Panc1 (cell line): ENCODE data around the gene VAMP5. TPM values are rescaled to one million over a fixed set of nuclear protein-coding genes. Genes with fewer than 3 reads are reported as not detected.

Experiments
- ATAC-seq: fragments of 200-7000 bp; cut with Tn5 transposase; 2 replicates; pipeline ENCODE4 v1.9.1; 2020; ENCODE audit warnings: mild to moderate bottlenecking, moderate library complexity
- BruUV-seq: library from RNA; stranded (reverse); fragments of 400-500 nt; replicated peaks from 2 replicates; lab custom pipeline; 2021; lab: Mats Ljungman, UMichigan
- CTCF ChIA-PET: fragments of 300-600 bp; sonication (Branson Sonifier 250); formaldehyde crosslinking; loops from one replicate; lab custom pipeline; 2022; ENCODE audit warnings: antibody characterized with exemption; lab: Charles Lee
- POLR2A ChIA-PET: fragments of 300-600 bp; sonication (Branson Sonifier 250); formaldehyde crosslinking; loops from one replicate; lab custom pipeline; 2022; ENCODE audit warnings: antibody characterized with exemption; lab: Charles Lee
- DNase-seq: peaks from one replicate; pipeline ENCODE4 v3.0.0-alpha.2; 2010; ENCODE audit warnings: low read depth, low spot score
- H3K27ac ChIP-seq: 2 replicates; pipeline ENCODE4 v1.5.1; 2011; ENCODE audit warnings: mild to moderate bottlenecking, low read length, inconsistent platforms
- H3K27me3 ChIP-seq: fragments of 200-500 bp; sonication (Bioruptor generic); 2 replicates; pipeline ENCODE4 v1.6.0; 2014; ENCODE audit warnings: low read length, inconsistent platforms; ENCODE audit not compliant: control insufficient read depth, insufficient read depth
- H3K36me3 ChIP-seq: fragments of 200-500 bp; sonication (Bioruptor generic); 2 replicates; pipeline ENCODE4 v1.5.1; 2014; ENCODE audit warnings: inconsistent platforms, mild to moderate bottlenecking, low read length, moderate library complexity; ENCODE audit not compliant: control insufficient read depth, insufficient read depth
- H3K4me1 ChIP-seq: 2 replicates; pipeline ENCODE4 v1.5.1; 2011; ENCODE audit warnings: inconsistent platforms, mild to moderate bottlenecking, low read length, moderate library complexity; ENCODE audit not compliant: control insufficient read depth, insufficient read depth
- H3K4me3 ChIP-seq, 2 experiments: 2 replicates each; pipeline ENCODE4 v1.5.1; 2011 to 2012; ENCODE audit warnings: low read depth in 2 of 2, low read length in 2 of 2, mild to moderate bottlenecking in 2 of 2, inconsistent platforms in 1 of 2, moderate library complexity in 1 of 2
- H3K9me3 ChIP-seq: fragments of 200-500 bp; sonication (Bioruptor generic); 2 replicates; pipeline ENCODE4 v1.5.1; 2014; ENCODE audit warnings: low read depth, mild to moderate bottlenecking, inconsistent platforms, low read length, moderate library complexity; ENCODE audit not compliant: control insufficient read depth, insufficient read depth
- CTCF ChIP-seq: fragments of 450-650 bp; IDR thresholded peaks from 2 replicates; pipeline ENCODE4 v1.5.1; 2017; ENCODE audit warnings: mild to moderate bottlenecking
- POLR2AphosphoS5 ChIP-seq: IDR thresholded peaks from 2 replicates; pipeline ENCODE4 v1.6.1; 2012; ENCODE audit warnings: mild to moderate bottlenecking, low read depth, low read length, moderate library complexity
- SIN3A ChIP-seq: IDR thresholded peaks from 2 replicates; pipeline ENCODE4 v1.6.1; 2012; ENCODE audit warnings: low read depth, mild to moderate bottlenecking, low read length, moderate library complexity, borderline replicate concordance; ENCODE audit not compliant: insufficient read depth
- TCF7L2 ChIP-seq: IDR thresholded peaks from 2 replicates; pipeline ENCODE4 v1.6.1; 2011; ENCODE audit warnings: mild to moderate bottlenecking, low read depth, low read length, inconsistent platforms
- in situ Hi-C: cut with HindIII; loops from 2 replicates; pipeline ENCODE4 v1.10.0; 2016; ENCODE audit warnings: low sequenced_read_pairs, low pct_unique_long_range_greater_than_20kb
- intact Hi-C: fragments of 100-400 bp; cut with micrococcal nuclease; formaldehyde crosslinking; loops from one replicate; pipeline ENCODE4 v1.10.0; 2022; ENCODE audit not compliant: unreplicated experiment
- total RNA-seq: library from RNA; stranded (reverse); gene quantifications from one replicate; pipeline ENCODE4 v1.2.1, GENCODE V29; 2021; ENCODE audit not compliant: unreplicated experiment
- TF ChIP-seq, protein P1 (sequence below), 2 experiments: IDR thresholded peaks; 2 replicates each; pipeline ENCODE4 v1.6.1; 2011 to 2012; ENCODE audit warnings: low read depth in 2 of 2, control low read depth in 1 of 2, low read length in 1 of 2, mild to moderate bottlenecking in 1 of 2, moderate library complexity in 1 of 2; ENCODE audit not compliant: insufficient read depth in 1 of 2

VAMP5 gene
- total RNA-seq, 1 experiment from 2014 or later: 21.3 TPM

- H3K27ac ChIP-seq: no peak overlapping the region
- DNase-seq: no peak
- ChIA-PET POLR2A (interaction anchor here (0.6 kb wide), 1 partner anchor 25 kb away, joined by 7 read pairs; no protein-coding TSS in a partner anchor), CTCF (no interaction called here)
- intact Hi-C loops: loop anchor here (2.0 kb wide), 1 partner anchor 47 kb away; the partner anchor contains the start of gene GGCX
- BruUV-seq: no TSS peak
- peaks cover 7% of the 10 kb centered on the region; the same call in 1 of the 2 replicates for H3K4me1 ChIP-seq
- peaks cover 6% of the 10 kb centered on the region for H3K36me3 ChIP-seq
- H3K9me3 ChIP-seq: no peaks in the 10 kb centered on the region
- ATAC-seq: no peak
- no peaks in the 10 kb centered on the region for H3K27me3 ChIP-seq
- no peak for TF ChIP-seq POLR2AphosphoS5
- no peak for TF ChIP-seq SIN3A
- TF ChIP-seq, protein P1, sequence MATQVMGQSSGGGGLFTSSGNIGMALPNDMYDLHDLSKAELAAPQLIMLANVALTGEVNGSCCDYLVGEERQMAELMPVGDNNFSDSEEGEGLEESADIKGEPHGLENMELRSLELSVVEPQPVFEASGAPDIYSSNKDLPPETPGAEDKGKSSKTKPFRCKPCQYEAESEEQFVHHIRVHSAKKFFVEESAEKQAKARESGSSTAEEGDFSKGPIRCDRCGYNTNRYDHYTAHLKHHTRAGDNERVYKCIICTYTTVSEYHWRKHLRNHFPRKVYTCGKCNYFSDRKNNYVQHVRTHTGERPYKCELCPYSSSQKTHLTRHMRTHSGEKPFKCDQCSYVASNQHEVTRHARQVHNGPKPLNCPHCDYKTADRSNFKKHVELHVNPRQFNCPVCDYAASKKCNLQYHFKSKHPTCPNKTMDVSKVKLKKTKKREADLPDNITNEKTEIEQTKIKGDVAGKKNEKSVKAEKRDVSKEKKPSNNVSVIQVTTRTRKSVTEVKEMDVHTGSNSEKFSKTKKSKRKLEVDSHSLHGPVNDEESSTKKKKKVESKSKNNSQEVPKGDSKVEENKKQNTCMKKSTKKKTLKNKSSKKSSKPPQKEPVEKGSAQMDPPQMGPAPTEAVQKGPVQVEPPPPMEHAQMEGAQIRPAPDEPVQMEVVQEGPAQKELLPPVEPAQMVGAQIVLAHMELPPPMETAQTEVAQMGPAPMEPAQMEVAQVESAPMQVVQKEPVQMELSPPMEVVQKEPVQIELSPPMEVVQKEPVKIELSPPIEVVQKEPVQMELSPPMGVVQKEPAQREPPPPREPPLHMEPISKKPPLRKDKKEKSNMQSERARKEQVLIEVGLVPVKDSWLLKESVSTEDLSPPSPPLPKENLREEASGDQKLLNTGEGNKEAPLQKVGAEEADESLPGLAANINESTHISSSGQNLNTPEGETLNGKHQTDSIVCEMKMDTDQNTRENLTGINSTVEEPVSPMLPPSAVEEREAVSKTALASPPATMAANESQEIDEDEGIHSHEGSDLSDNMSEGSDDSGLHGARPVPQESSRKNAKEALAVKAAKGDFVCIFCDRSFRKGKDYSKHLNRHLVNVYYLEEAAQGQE (IDR thresholded peaks at IDR 0.05; ENCODE audit: insufficient read depth in 1 of 2, low read depth in 2 of 2, low read length in 1 of 2): no peak
- no peak for TF ChIP-seq TCF7L2
- TF ChIP-seq CTCF: no peak
- no peak overlapping the region for H3K4me3 ChIP-seq
- in situ Hi-C loops: no loop called here
Measured at GRCh38 chr2:85607268-85608215, 23.3 kb downstream of the VAMP5 start.

DNA sequence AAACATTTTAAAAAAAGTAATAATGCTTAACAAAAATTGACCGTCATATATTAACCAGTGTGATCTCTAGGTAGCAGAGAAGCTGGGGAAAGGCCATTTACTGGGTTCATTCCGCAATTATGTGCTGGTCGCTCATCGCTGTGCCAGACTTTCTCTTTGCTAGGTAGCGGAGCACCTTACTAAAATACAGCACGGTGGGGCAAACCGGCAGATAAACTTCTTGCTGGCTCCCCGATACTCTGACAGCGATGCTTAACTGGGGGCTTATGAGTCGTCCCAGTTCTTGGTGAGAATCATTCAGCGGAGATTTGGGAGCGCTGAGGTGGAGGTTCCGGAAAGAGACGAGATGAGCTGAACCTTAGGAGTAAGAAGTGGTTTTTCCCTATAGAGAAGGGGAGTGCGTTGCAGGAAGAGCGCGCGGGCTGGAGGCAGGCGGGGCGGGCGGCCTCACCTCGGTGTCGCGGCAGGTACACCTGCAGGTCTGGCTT, 27.0 kb downstream of the VAMP5 start:
- Histone ChIP-seq H3K9me3 (no peaks in the 10 kb centered on the region), H3K36me3 (peaks cover 6% of the 10 kb centered on the region), H3K4me3 (peak overlapping the region; percentile 68 to 76), H3K4me1 (no peaks in the 10 kb centered on the region; the same call in 1 of the 2 replicates), H3K27me3 (no peaks in the 10 kb centered on the region), H3K27ac (peak overlapping the region; percentile 92)
- ChIA-PET POLR2A (interaction anchor here (0.5 to 0.7 kb wide), 2 partner anchors 94 to 119 kb away, joined by 3 read pairs; no protein-coding TSS in a partner anchor), CTCF (no interaction called here)
- BruUV-seq: TSS peak; percentile 56
- DNase-seq (no peak), ATAC-seq (peak; percentile 31)
- in situ Hi-C loops: no loop called here
- intact Hi-C loops: no loop called here
- TF ChIP-seq TCF7L2: no peak
- TF ChIP-seq POLR2AphosphoS5: no peak
- TF ChIP-seq CTCF: no peak
- TF ChIP-seq, protein P1 (IDR thresholded peaks at IDR 0.05; ENCODE audit: insufficient read depth in 1 of 2, low read depth in 2 of 2, low read length in 1 of 2): no peak
- no peak for TF ChIP-seq SIN3A
